ENCODE results near the gene PISD. TPM values are rescaled to one million over a fixed set of nuclear protein-coding genes. Genes with fewer than 3 reads are reported as not detected.

Gene PISD
- total RNA-seq, 2 experiments from 2014 or later: 33.9 to 35.9 TPM

GRCh38 chr22:31605851-31606585 lies 56.0 kb downstream of the PISD start:
- DNase-seq (no peak), ATAC-seq (no peak)
- POLR2A ChIA-PET: interaction anchor here (1.2 to 2.8 kb wide), 4 partner anchors 9 to 25 kb away, joined by 4 to 11 read pairs (median 7); no protein-coding TSS in a partner anchor
- CTCF ChIA-PET: interaction anchor here (2.6 kb wide), 1 partner anchor 49 kb away, joined by 9 read pairs; no protein-coding TSS in a partner anchor
- TF ChIP-seq CTCF (IDR thresholded peaks at IDR 0.05): no peak
- no peak overlapping the region for H3K27ac Mint-ChIP-seq
- H3K4me3 Mint-ChIP-seq: no peak overlapping the region
- no peaks in the 10 kb centered on the region for H3K9me3 Mint-ChIP-seq
- intact Hi-C loops (cut with micrococcal nuclease): no loop called here
- H3K27me3 Mint-ChIP-seq: no peaks in the 10 kb centered on the region
- peaks cover 34% of the 10 kb centered on the region for H3K36me3 Mint-ChIP-seq (ENCODE audit: low read depth)
- no peaks in the 10 kb centered on the region for H3K4me1 Mint-ChIP-seq (ENCODE audit: low read depth)

GRCh38 chr22:31604746-31605705 lies 57.0 kb downstream of the PISD start:
- ChIA-PET CTCF (interaction anchor here (0.9 kb wide), 1 partner anchor 29 kb away, joined by 4 read pairs; no protein-coding TSS in a partner anchor), POLR2A (interaction anchor here (1.1 to 2.8 kb wide), 6 partner anchors 10 to 26 kb away, joined by 3 to 11 read pairs (median 5); no protein-coding TSS in a partner anchor)
- Mint-ChIP-seq H3K36me3 (ENCODE audit: low read depth) (peaks cover 38% of the 10 kb centered on the region), H3K4me1 (ENCODE audit: low read depth) (no peaks in the 10 kb centered on the region), H3K9me3 (no peaks in the 10 kb centered on the region), H3K27ac (peak overlapping the region; percentile 25), H3K4me3 (no peak overlapping the region), H3K27me3 (no peaks in the 10 kb centered on the region)
- ATAC-seq (no peak), DNase-seq (no peak)
- intact Hi-C loops (cut with micrococcal nuclease): no loop called here
- no peak for TF ChIP-seq CTCF (IDR thresholded peaks at IDR 0.05)

DNA sequence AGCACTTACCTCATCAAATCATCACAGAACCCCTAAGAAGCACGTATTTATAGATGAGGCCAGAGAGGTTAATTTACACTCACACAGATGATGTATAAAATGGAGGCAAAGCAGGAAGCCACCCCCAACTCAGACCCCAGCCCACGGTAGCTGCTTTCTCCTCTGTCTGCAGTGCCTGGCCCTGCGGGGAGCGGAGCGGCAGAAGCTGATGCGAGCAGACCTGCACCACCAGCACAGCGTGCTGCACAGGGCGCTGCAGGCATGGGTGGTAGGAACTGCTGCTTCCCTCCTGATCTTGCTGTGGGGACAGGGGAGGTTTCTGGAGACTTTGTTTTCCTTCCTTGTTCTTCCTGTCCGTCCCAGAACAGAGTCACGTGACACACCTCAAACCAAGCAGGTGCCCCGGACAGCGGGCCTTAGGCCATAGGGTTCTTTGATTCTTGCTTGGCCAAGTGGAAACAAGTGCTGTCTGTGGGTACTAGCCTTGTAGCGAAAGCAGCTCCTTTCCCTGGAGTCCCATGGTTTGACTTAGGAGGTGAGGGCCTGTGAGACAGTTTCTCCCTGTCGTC lies 57.8 kb downstream of the PISD start:
- Mint-ChIP-seq H3K27me3 (no peaks in the 10 kb centered on the region), H3K4me1 (ENCODE audit: low read depth) (no peaks in the 10 kb centered on the region), H3K4me3 (no peak overlapping the region), H3K9me3 (no peaks in the 10 kb centered on the region), H3K27ac (peak overlapping the region; percentile 29), H3K36me3 (ENCODE audit: low read depth) (peaks cover 33% of the 10 kb centered on the region)
- ChIA-PET CTCF (interaction anchor here (0.9 to 1.1 kb wide), 2 partner anchors 30 to 152 kb away, joined by 3 to 4 read pairs; no protein-coding TSS in a partner anchor), POLR2A (interaction anchor here (1.0 to 2.8 kb wide), 6 partner anchors 10 to 145 kb away, joined by 3 to 11 read pairs (median 4); no protein-coding TSS in a partner anchor)
- no peak for TF ChIP-seq CTCF (IDR thresholded peaks at IDR 0.05)
- ATAC-seq (no peak), DNase-seq (no peak)
- intact Hi-C loops (cut with micrococcal nuclease): no loop called here

DNA sequence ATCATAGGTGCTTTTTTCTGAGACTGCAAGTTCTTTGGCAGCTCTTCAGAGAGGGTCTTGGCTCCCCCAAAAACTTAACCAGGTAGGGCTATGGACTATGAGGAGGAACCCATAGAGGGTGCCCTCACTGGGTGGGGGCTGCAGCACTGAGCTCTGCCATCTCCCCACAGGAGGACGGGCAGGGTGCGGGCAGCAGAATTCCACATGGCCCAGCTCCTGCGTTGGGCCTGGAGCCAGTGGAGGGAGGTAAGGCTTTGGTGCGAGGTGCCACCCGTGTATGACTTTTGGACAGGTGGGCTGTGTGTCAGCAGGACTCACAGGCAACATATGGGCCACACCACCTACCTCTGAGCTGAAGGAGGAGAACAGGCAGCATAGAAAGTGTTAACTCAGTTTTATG lies 58.4 kb downstream of the PISD start:
- peak overlapping the region; percentile 29 for H3K27ac Mint-ChIP-seq
- TF ChIP-seq CTCF (IDR thresholded peaks at IDR 0.05): no peak
- DNase-seq (peak; percentile 0), ATAC-seq (no peak)
- H3K4me3 Mint-ChIP-seq: no peak overlapping the region
- H3K9me3 Mint-ChIP-seq: no peaks in the 10 kb centered on the region
- no peaks in the 10 kb centered on the region for H3K27me3 Mint-ChIP-seq
- POLR2A ChIA-PET: interaction anchor here (0.6 to 2.8 kb wide), 7 partner anchors 11 to 144 kb away, joined by 3 to 11 read pairs (median 3); no protein-coding TSS in a partner anchor
- CTCF ChIA-PET: interaction anchor here (1.1 kb wide), 1 partner anchor 152 kb away, joined by 3 read pairs; no protein-coding TSS in a partner anchor
- H3K36me3 Mint-ChIP-seq (ENCODE audit: low read depth): peaks cover 34% of the 10 kb centered on the region
- no peaks in the 10 kb centered on the region for H3K4me1 Mint-ChIP-seq (ENCODE audit: low read depth)
- intact Hi-C loops (cut with micrococcal nuclease): no loop called here
